Stimulated activated CD4-positive, alpha-beta T cell treated with anti-CD3 and anti-CD28 coated beads, Interleukin-1b, Interleukin-23, amount 100 ng/mL, for 48 hours (primary cell): ENCODE results near the gene ANO5.
"Not testable (repeated sequence)": the region's sequence is repeated elsewhere in the genome, so short reads cannot be mapped to it uniquely, and the experiment has no call there.

Source experiments
- DNase-seq: peaks from one replicate; pipeline ENCODE4 v3.0.0-alpha.2; 2020

Gene ANO5

DNA sequence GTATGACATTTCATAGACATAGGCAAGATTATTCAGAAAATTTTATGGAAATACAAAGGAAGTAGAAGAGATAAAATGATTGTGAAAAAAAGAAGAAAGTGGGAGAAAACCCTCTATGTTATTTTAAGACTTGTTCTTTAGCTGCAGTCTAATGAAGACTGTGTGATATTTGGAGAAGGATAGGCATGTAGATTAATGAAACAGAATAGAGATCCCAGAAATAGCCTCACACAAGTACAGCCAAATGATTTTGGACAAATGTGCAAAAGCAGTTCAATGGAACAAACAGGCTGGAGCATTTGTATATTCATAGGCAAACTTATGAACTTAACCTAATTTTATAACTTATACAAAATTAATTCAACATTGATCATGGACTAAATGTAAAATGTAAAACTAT is 14.3 kb downstream of the ANO5 start:
- no peak for DNase-seq

DNA sequence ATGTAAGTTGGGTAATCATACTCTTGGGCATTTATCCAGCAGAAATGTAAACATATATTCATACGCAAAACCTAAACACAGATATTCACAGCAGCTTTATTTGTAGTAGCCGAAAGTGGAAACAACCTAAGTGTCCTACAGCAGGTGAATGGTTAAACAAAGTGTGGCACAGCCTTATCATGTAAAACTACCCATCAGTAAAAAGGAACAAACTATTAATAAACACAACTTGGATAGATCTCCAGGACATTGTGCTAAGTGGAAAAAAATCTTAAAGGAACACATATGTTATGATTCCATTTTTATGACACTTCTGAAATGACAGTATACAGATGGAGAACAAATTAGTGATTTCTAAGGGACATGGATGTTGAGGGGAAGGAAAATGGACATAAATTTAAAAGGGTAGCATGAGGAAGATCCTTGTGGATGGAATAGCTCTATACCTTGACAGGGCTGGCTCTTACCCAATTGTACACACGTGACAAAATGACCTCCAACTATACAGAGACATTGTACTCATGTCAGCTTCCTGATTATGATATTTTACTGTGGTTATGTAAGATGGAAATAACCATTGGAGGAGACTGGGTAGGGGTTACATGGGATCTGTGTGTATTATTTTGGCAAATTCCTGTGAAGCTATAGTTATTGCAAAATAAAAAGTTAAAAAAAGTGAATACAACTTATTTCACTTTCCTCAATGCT is 15.4 kb downstream of the ANO5 start:
- no peak for DNase-seq

DNA sequence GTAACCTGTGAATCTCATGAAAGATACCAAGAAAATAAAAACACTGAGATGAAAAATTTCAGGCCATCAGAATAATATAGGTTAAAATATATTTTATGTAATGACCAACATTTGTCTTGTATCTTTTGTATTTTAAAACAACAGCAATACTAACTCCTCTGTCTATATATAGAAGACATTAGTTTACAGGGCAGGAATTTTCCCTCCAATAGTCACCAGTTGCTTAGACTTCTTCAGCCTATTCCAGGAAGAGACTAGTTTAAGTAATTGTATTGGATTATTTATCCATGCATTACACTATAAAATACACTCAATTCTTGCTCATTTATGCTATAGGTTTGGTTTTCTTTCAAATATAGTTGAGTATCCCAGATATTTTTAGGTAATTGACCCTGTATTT is 24.1 kb downstream of the ANO5 start:
- no peak for DNase-seq

DNA sequence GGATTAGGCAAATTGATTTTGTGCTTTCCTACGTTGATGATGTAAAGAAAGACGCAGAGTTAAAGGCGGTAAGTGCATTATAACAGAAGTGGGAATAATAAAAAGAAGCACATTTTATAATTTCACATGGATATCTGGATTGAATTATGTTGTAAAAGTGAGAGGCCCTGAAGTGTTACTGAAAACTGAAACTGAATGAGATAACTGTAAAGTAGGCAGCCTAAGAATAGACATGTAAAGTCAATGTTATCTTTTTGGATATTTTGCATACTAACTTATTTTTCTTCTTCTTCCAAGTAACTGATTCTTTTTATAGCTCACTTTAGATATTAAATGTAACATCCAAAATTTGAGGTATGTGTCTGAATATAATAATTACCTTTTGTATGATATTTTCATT is 28.3 kb downstream of the ANO5 start:
- no peak for DNase-seq

DNA sequence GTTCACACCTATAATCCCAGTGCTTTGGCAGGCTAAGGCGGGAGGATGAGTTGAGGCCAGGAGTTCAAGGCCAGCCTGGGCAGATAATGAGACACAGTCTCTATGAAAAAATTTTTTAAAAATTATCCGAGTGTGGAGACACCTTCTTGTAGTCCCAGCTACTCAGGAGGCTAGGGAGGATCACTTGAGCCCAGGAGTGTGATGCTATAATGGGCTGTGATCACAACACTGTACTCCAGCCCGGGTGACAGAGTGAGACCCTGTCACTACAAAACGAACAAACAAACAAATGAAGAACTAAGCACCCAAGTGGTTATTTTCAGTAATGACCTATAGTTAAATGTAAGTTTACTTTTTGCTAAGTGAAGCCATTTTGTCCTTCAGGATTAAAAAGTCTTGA is 32.3 kb downstream of the ANO5 start:
- no peak for DNase-seq

DNA sequence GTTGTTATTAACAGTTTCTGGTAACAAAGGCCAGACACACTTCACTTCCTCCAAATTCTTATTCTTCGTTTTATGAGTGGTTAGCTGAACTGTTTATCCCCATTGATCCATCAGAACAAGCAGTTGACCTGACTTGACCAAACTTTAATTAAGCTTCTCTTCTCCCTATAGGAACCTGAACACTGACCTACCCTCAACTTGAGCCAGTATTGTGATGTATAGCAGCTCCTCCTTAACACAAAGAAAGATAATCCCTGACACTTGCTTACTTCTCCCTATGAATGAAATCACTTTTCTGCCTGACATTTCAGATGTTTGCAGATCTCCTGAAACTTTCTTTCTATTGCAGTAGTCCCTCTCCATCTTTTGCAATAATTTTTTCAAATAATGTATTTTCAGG is 41.9 kb downstream of the ANO5 start:
- no peak for DNase-seq

DNA sequence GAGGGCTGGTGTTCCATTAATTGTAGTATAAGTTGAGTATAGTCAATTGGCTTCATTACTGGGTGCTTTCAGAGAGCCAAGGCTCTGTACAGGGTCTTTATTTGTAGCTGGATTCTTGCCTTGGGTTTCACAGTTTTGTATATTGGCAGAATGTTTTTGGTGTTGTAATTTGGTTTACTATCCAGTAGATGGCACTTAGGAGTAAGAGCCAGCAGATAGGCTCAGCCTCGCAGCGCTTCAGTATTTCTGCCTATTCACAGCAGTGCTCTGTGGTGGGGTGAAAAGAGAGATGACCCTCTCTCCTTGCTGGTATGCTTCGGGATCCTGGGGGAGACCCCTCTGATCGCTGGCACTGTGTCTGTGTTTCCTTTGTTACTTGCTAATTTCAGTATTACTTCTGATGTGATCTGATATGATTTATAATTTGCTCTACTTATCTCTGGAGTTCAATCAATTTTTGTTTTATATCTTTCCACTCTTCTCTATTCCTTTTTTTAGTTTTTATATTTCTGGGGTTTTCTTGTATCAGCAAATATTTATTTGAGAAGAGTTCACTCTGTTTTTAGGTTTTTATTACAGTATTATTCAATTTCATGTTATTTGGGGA is 52.2 kb downstream of the ANO5 start:
- DNase-seq: peak; percentile 2

DNA sequence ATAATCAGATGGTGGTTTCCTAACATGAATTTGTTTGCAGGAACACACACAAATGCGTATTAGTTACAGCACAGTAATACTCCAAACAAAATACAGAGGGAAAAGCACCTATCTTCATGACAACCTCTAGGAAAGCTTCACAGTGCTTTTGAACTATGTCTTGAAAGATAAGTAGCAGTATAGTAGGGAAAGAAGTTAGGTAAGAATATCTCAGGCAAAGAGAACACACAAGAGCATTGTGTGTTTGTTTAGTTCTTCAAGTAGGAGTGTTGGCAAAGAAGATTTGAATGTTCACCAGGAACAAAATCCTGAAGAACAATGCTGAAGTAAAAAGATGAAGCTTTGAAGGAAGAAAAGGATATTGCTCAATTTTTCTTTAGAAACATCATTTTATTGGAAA is 54.1 kb downstream of the ANO5 start:
- DNase-seq: no peak

DNA sequence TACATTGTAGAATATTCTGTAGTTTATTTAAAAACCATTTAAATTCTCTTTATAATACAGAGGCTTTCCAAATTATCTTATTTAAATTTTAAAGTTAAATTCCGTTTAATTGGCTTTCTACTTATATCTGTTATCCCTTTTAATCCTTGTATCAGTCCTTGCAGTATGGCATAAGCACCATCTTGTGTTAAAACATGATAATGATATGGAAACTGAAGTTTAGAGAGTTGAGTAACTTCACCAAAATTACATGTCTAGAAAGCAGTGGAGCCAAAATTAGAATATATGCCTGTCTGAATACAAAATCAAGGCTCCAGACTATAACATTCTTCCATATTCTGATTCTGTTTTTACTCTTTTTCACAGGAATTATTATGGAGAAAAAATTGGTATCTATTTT is 57.0 kb downstream of the ANO5 start:
- no peak for DNase-seq

DNA sequence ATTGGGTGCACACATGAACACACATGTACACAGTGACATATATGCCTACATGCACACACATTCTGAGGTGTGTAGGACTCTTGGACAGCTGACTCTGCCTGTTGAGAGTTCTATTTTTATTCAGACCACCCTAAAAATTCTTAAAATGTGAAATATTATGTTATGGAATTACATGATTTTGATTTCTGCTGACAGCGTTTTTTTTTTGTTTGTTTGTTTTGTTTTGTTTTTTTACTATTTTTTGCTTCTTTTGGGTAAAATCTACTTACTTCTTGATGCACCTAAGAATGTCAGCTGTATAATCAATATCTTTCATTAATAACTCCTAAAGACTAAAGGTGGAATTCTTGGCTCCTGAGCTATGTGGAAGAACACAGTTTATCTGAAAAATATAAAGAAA is 64.0 kb downstream of the ANO5 start:
- no peak for DNase-seq

DNA sequence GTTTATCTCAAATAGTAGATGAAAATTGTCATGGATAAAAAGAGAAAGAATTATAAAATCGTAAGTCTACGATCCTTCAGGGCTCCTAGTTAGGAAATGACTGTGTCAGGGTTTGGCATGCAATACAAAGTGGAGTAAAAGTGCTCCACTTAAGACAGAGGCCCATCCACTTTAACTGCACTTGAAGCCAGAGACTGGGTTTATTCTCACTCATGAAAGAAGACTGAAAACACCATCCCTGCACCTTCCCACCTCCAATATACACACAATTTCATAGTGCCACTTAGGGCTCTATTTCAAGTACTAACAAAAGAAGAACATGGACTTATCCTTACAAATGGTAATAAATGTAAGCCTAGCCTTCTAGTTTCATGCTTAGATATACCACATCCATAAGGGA is 70.7 kb downstream of the ANO5 start:
- no peak for DNase-seq

DNA sequence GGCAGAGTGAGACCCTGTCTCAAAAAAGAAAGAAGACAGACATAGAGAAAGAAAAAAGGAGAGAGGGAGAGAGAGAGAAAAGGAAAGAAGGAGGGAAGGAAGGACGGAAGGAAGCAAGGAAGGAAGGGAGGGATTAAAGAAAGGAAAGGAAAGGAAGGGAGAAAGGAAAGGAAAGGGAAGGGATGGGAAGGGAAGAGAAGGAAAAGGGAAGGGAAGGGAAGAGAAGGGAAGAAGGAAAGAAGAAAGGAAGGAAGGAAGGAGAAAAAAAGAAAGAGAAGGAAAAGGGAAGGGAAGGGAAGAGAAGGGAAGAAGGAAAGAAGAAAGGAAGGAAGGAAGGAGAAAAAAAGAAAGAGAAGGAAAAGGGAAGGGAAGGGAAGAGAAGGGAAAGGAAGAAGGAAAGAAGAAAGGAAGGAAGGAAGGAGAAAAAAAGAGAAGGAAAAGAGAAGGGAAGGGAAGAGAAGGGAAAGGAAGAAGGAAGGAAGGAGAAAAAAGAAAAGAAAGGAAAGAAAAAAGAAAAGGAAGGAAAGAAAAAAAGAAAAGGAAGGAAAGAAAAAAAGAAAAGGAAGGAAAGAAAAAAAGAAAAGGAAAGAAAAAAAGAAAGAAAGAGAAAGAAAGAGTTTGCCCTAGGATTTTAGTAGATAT is 76.2 kb downstream of the ANO5 start:
- DNase-seq: not testable (repeated sequence)

DNA sequence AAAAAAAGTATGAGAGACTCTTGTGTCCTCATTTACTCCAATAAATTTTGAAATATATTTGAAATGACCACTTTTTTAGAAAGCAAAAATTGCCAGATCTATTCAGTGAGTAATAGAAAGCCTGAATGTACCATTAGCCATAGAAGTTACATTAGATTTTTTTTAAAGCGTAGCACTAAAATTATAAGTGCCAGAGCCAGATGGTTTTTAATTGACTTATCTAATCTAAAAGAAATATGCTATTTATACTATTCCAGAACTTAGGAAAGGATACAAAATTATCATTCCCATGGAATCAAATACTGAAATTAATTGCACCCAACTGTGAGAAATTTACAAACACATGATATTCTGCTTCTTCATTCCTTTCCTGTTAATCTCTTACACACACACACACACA is 80.9 kb downstream of the ANO5 start:
- DNase-seq: no peak

DNA sequence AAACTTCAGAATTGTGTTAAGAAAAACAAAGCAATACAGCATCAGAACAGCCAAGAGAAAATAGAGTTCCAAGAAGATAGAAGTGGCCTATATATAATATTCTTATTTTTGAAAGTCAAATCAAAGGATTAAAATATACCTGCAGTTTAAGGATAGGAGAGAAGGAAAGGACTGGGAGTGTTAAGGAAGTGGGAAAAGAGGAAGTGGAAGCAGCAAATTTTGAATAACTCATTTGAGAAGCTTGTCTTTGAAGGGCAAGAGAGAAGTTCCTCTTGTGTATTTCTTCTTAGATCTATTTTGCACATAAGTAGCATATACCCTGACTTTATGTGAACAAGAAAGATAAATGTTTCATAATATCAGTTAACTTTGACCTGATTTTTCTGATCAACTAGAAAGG is 82.7 kb downstream of the ANO5 start:
- DNase-seq: no peak

DNA sequence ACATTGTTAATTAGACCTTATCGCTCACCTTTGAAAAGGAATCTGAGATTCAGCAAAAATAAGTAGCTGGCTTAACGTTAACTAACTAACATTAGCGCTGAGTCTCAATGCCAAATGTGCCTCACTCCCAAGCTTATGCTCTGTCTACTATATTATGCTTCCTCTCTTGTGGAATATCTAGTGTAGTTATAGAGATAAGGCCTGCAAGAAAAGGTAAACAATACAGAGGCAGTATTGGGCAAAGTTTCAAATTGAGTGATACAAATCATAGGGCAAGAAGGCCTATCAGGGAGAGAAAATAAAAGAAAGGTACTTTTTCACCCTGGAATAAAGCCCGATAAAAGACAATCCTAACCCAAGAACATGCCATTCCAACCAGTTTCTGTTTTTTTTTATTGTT is 83.7 kb downstream of the ANO5 start:
- no peak for DNase-seq

DNA sequence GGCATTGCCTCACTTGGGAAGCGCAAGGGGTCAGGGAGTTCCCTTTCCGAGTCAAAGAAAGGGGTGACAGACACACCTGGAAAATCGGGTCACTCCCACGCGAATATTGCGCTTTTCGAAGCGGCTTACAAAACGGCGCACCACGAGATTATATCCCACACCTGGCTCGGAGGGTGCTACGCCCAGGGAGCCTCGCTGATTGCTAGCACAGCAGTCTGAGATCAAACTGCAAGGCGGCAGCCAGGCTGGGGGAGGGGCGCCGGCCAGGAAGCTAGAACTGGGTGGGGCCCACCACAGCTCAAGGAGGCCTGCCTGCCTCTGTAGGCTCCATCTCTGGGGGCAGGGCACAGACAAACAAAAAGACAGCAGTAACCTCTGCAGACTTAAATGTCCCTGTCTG is 92.1 kb downstream of the ANO5 start:
- DNase-seq: not testable (repeated sequence)

DNA sequence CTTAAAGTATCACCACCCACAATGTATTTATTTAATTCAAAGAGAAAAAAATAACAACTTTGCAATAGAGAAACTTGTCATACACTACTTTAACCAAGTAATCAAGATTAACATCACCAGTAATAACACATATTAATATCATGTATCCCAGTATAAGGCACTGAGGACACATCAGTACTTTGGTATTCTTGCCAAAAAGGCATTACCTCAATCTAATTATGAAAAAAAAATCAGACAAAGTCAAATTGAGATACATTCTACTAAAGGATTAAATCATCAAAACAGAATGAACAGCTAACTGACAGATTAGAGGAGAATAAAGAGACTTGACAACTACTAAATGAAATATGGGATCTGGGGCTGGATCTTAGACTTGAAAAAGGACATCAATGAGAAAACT is 109.5 kb downstream of the ANO5 start:
- DNase-seq: no peak

DNA sequence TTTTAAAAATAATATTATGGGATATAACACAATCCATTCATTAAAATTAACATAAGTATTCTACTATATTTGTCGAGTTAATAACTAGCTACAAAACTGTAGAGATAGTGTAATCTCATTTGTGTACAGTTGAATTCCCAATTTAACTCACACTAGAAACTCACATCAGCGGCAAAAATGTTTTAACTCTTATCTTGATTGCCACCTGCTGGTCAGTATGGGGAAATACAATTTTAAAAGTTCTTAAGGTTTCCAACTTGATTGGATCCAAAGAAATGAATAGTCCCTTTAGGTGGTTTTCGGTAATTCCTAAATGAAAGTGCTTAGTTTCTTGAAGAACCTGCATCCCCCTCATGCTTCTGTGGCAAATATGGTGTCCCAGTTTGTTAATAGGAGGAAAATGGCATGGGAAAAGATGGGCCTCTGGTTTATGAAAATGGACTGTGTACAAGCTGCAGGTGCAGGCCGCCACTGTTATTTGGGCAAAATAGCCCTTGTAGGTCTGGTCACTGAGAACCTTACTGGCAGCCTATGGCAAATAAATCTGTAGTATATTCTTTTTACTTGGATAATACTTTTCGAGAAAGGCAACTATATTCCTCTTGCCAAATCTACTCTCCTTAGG is 111.6 kb downstream of the ANO5 start:
- no peak for DNase-seq

DNA sequence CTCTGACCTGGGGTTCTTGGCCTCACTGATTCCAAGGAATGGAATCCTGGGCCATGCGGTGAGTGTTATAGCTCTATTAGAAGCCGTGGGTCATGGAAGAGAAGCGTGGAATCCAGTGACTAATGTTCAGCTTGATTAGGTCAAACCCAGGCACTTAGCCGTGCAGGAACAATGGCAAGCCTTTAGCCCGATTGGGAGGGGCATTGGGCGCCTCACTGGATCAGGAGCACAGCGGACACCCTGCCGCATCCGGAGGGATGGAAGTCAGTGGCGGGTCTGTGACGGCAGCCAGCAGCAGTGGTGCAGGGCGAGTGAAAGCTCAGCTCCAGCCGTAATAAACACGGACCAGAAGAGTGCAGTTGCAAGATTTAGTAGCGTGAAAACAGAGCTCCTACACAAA is 124.8 kb downstream of the ANO5 start:
- no peak for DNase-seq

DNA sequence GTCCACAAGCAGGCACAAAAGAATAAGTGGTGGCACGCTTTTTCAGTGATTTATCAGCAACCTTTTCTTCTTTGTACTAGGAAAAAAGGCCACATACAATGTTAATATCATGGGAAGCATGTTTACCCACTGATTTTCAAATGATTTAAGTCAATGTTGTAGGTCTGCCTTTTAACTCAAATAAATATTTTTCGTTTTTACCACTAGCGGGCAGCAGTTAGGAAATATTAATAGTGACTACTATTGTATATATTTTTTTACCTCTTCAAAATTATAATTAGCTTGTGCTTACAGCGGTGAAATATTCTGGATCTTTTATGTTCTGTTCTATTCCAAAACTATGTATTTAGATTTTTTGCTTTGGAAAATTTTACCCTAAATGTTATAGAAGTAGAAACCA is 138.9 kb downstream of the ANO5 start:
- DNase-seq: no peak
